ENCODE measurements around the gene KCNN1. TPM values are rescaled to one million over a fixed set of nuclear protein-coding genes. Genes with fewer than 3 reads are reported as not detected.

KCNN1 gene
- total RNA-seq, 4 donors from 2014 or later, result 0.22 TPM; not detected in 3

- TF ChIP-seq POLR2A (IDR thresholded peaks at IDR 0.05) (no peak), CTCF (IDR thresholded peaks at IDR 0.05) (no peak)
- H3K9me3 ChIP-seq, result no peaks in the 10 kb centered on the region
- H3K4me3 ChIP-seq (replicated peaks in 1 of 3), result no peak overlapping the region
- no peaks in the 10 kb centered on the region for H3K27me3 ChIP-seq
- H3K4me1 ChIP-seq, result peaks cover 0 to 4% of the 10 kb centered on the region in 2 donors
- intact Hi-C loops (cut with DNase I), result no loop called here
- DNase-seq, result no peak
- H3K27ac ChIP-seq, result no peak overlapping the region
- no peaks in the 10 kb centered on the region for H3K36me3 ChIP-seq
- WGBS, 2 donors, result 84 to 88% methylated on average over 12 to 19 of the region's 19 CpGs
These were observed 2.3 kb downstream of the KCNN1 start for GRCh38 chr19:17969096-17969792.

DNA sequence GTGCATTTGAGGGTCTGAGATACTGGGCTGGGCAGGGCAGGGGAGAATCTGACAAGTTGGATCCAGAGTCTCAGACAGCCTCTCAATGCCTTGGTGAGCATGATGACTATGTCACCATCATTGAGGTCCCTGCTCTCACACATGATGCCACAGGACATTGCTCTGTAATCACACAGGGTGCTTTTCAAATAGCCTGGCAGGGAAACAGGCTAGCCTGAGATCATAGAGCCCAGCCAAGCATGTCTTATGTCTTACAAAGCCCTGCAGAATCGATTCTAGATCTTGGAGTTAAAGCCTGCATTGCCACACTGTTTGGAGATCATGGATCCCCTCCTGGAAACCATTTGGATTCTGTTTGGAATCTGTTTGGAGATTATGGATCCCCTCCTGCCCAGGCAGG, 5.3 kb downstream of the KCNN1 start:
- TF ChIP-seq POLR2A (IDR thresholded peaks at IDR 0.05) (no peak), CTCF (IDR thresholded peaks at IDR 0.05) (no peak)

DNA sequence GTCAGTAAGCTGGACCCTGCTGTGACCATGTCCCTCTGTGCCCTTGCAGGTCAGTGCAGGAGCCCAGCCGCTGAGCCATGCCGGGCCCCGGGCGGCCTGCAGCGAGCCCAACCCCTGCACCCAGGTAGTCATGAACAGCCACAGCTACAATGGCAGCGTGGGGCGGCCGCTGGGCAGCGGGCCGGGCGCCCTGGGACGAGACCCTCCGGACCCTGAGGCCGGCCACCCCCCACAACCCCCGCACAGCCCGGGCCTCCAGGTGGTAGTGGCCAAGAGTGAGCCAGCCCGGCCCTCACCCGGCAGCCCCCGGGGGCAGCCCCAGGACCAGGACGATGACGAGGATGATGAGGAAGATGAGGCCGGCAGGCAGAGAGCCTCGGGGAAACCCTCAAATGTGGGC, 6.9 kb downstream of the KCNN1 start:
- Histone ChIP-seq H3K4me1 (no peaks in the 10 kb centered on the region), H3K36me3 (no peaks in the 10 kb centered on the region), H3K27ac (no peak overlapping the region), H3K27me3 (no peaks in the 10 kb centered on the region), H3K9me3 (no peaks in the 10 kb centered on the region), H3K4me3 (replicated peaks in 1 of 3) (no peak overlapping the region)
- intact Hi-C loops (cut with DNase I), result no loop called here
- DNase-seq, result no peak
- TF ChIP-seq CTCF (IDR thresholded peaks at IDR 0.05), result no peak
- no peak for TF ChIP-seq POLR2A (IDR thresholded peaks at IDR 0.05)
- WGBS, 2 donors, result 95% methylated on average over 12 of the region's 23 CpGs; no CpG with 5 or more reads in 1 of the 2 donors

More for the DNA sequence above, 5.3 kb downstream of the KCNN1 start:
- Histone ChIP-seq H3K4me1 (peaks cover 0 to 2% of the 10 kb centered on the region in 2 donors), H3K27me3 (no peaks in the 10 kb centered on the region), H3K36me3 (no peaks in the 10 kb centered on the region), H3K9me3 (no peaks in the 10 kb centered on the region), H3K27ac (no peak overlapping the region), H3K4me3 (replicated peaks in 1 of 3) (no peak overlapping the region)
- no peak for DNase-seq
- WGBS, 2 donors, result 0 to 46% methylated on average over 1 of the region's 1 CpG
- intact Hi-C loops (cut with DNase I), result no loop called here

DNA sequence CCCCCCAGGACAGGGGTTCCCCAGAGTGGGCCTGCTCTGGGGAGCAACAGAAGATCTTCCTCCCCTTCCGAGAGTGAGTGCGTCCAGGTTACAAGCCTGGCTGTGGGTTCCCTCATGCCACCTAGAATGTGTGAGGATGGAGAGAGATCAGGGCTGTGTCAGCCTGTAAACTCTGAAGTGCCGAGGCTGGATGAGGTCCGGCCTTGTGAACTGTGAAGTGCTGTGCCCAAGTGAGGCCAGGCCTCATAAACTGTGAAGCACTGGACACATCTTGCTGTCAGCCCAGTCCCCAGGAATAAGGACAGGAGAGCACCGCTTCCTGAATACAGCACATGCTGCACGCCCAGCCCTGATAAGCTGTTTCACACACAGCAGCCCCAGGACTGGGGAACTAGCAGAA, 7.6 kb downstream of the KCNN1 start:
- H3K4me1 ChIP-seq, result no peaks in the 10 kb centered on the region
- WGBS, 2 donors, result 78 to 92% methylated on average over 4 to 6 of the region's 6 CpGs
- no peaks in the 10 kb centered on the region for H3K36me3 ChIP-seq
- no peaks in the 10 kb centered on the region for H3K9me3 ChIP-seq
- intact Hi-C loops (cut with DNase I), result no loop called here
- no peak for DNase-seq
- H3K4me3 ChIP-seq (replicated peaks in 1 of 3), result no peak overlapping the region
- H3K27ac ChIP-seq, result no peak overlapping the region
- no peaks in the 10 kb centered on the region for H3K27me3 ChIP-seq
- no peak for TF ChIP-seq POLR2A (IDR thresholded peaks at IDR 0.05)
- TF ChIP-seq CTCF (IDR thresholded peaks at IDR 0.05), result no peak

- Histone ChIP-seq H3K27ac (no peak overlapping the region), H3K4me1 (no peaks in the 10 kb centered on the region), H3K36me3 (no peaks in the 10 kb centered on the region), H3K27me3 (no peaks in the 10 kb centered on the region), H3K9me3 (no peaks in the 10 kb centered on the region), H3K4me3 (replicated peaks in 1 of 3) (no peak overlapping the region)
- intact Hi-C loops (cut with DNase I), result no loop called here
- 83 to 87% methylated on average over 6 to 8 of the region's 8 CpGs for WGBS, 2 donors
- DNase-seq, result no peak
- no peak for TF ChIP-seq POLR2A (IDR thresholded peaks at IDR 0.05)
- TF ChIP-seq CTCF (IDR thresholded peaks at IDR 0.05), result no peak
These were observed 8.1 kb downstream of the KCNN1 start for GRCh38 chr19:17975032-17975431.

Measured in thyroid gland (tissue), 4 donors.